K562 (cell line): Measurements from ENCODE around the gene NAV2. TPM values are rescaled to one million over a fixed set of nuclear protein-coding genes. Genes with fewer than 3 reads are reported as not detected.

Experiments used
- ARID2 ChIP-seq: fragments of 450-650 bp; IDR thresholded peaks from 2 replicates; pipeline ENCODE4 v1.6.1; 2017; ENCODE audit warnings: antibody characterized with exemption, mild to moderate bottlenecking
- ATF6 ChIP-seq: sonication (generic); formaldehyde crosslinking; IDR thresholded peaks from 2 replicates; pipeline ENCODE4 v1.4.0; 2020; ENCODE audit warnings: mild to moderate bottlenecking, missing genetic modification reagents
- CREB1 ChIP-seq, 2 experiments: sonication (generic) in 1 of 2; formaldehyde crosslinking in 1 of 2; IDR thresholded peaks; 2 replicates each; pipeline versions ENCODE4 v1.6.1 to v1.8.0; 2012 to 2022; ENCODE audit warnings: inconsistent platforms in 1 of 2, mild to moderate bottlenecking in 1 of 2, missing genetic modification reagents in 1 of 2, moderate library complexity in 1 of 2
- CTCF ChIP-seq, 3 experiments: IDR thresholded peaks in 2 of 3; conservative IDR thresholded peaks in 1 of 3; 2 replicates each; pipeline ENCODE4 v1.5.1; 2011 to 2012; ENCODE audit warnings: low read length in 3 of 3, mild to moderate bottlenecking in 3 of 3, control low read depth in 2 of 3, improper control_type of control experiment in 1 of 3, inconsistent platforms in 1 of 3, low read depth in 1 of 3, mixed read lengths in 1 of 3, moderate library complexity in 1 of 3; ENCODE audit not compliant: insufficient read depth in 2 of 3
- ELK1 ChIP-seq: sonication (generic); formaldehyde crosslinking; IDR thresholded peaks from 2 replicates; pipeline ENCODE4 v1.8.1; 2022; ENCODE audit warnings: missing genetic modification reagents
- FOXJ2 ChIP-seq: fragments of 200-800 bp; sonication (Bioruptor generic); IDR thresholded peaks from 2 replicates; pipeline ENCODE4 v1.6.1; 2016; ENCODE audit warnings: missing genetic modification characterization, missing compliant biosample characterization
- L3MBTL2 ChIP-seq: fragments of 450-650 bp; IDR thresholded peaks from 2 replicates; pipeline ENCODE4 v1.6.1; 2016; ENCODE audit warnings: mild to moderate bottlenecking, moderate library complexity
- MIER1 ChIP-seq: fragments of 450-650 bp; IDR thresholded peaks from 2 replicates; pipeline ENCODE4 v1.6.1; 2016; ENCODE audit warnings: antibody characterized with exemption, mild to moderate bottlenecking, low read depth
- SFPQ ChIP-seq: fragments of 200-400 bp; formaldehyde crosslinking; IDR thresholded peaks from 2 replicates; pipeline ENCODE4 v1.6.1; 2017; ENCODE audit warnings: mild to moderate bottlenecking, low read depth, low read length, moderate library complexity
- STAG1 ChIP-seq: sonication (generic); formaldehyde crosslinking; IDR thresholded peaks from 2 replicates; pipeline ENCODE4 v1.5.0; 2020; ENCODE audit warnings: missing genetic modification reagents, borderline replicate concordance
- TCF7L2 ChIP-seq: fragments of 150-350 bp; IDR thresholded peaks from 2 replicates; pipeline ENCODE4 v1.6.1; 2016; ENCODE audit warnings: low read depth, mild to moderate bottlenecking, low read length, moderate library complexity
- THRA ChIP-seq: fragments of 450-650 bp; IDR thresholded peaks from 2 replicates; pipeline ENCODE4 v1.6.1; 2017; ENCODE audit warnings: mild to moderate bottlenecking, moderate library complexity
- XRCC3 ChIP-seq: fragments of 450-650 bp; IDR thresholded peaks from 2 replicates; pipeline ENCODE4 v1.6.1; 2017; ENCODE audit warnings: mild to moderate bottlenecking, moderate library complexity
- ZFP91 ChIP-seq: sonication (generic); formaldehyde crosslinking; IDR thresholded peaks from 2 replicates; pipeline ENCODE4 v1.8.0; 2022; ENCODE audit warnings: mild to moderate bottlenecking, missing genetic modification reagents
- ZNF584 ChIP-seq: fragments of 200-800 bp; sonication (Bioruptor generic); IDR thresholded peaks from 2 replicates; pipeline ENCODE4 v1.6.1; 2016; ENCODE audit warnings: low read depth, mild to moderate bottlenecking, missing genetic modification characterization, missing compliant biosample characterization
- polyA plus RNA-seq, 8 experiments: library from polyadenylated mRNA; depleted of rRNA in 4 of 8; stranded (reverse) in 5 of 8; unstranded in 3 of 8; fragments of >200 nt; fragmentation: Nextera tagmentation in 2 of 8; fragmentation: Illumina TruSeq in 1 of 8; extraction: Ambion mirVana in 2 of 8; extraction: Trizol in 1 of 8; gene quantifications; 2 replicates each; pipeline versions ENCODE4 v1.2.1 to v1.2.3, GENCODE V29; 2011 to 2014; ENCODE audit warnings: inconsistent platforms in 1 of 8, missing spikeins in 1 of 8
- total RNA-seq, 7 experiments: library from RNA; depleted of rRNA in 6 of 7; stranded (reverse); fragments of >200 nt in 6 of 7; fragmentation: Illumina TruSeq in 2 of 7; extraction: Trizol in 2 of 7; gene quantifications; 2 replicates each; pipeline versions ENCODE4 v1.2.1 to v1.2.3, GENCODE V29; 2011 to 2021; ENCODE audit warnings: low replicate concordance in 1 of 7

The NAV2 gene
- total and polyA plus RNA-seq, 9 of the 15 experiments (the other 6 are each of a cell fraction or from before 2014, with no cell fraction given), result 0.03 to 0.35 (median 0.05) TPM

GRCh38 chr11:20131788-20132666, 419.4 kb downstream of the NAV2 start (continued):
- no peak for TF ChIP-seq ZFP91
- TF ChIP-seq L3MBTL2, result no peak
- no peak for TF ChIP-seq CREB1 (IDR thresholded peaks at IDR 0.05)
- no peak for TF ChIP-seq CREB1 (CRISPR knock-in tag; IDR thresholded peaks at IDR 0.05)
- TF ChIP-seq ATF6, result no peak
- TF ChIP-seq ARID2, result peak; percentile 48; the same call in 1 of the 2 replicates
- no peak for TF ChIP-seq SFPQ
- TF ChIP-seq TCF7L2, result no peak
- TF ChIP-seq FOXJ2 (tag), result no peak
- TF ChIP-seq XRCC3, result no peak
- TF ChIP-seq CTCF (IDR thresholded peaks at IDR 0.05 in 2 of 3, conservative IDR thresholded peaks at IDR 0.05 in 1 of 3; ENCODE audit: insufficient read depth in 2 of 3, low read depth in 1 of 3, low read length in 3 of 3), result peak; percentile 87 to 93 (median 88)
- no peak for TF ChIP-seq ZNF584 (CRISPR knock-in tag)
- TF ChIP-seq STAG1 (CRISPR knock-in tag), result peak; percentile 98
- TF ChIP-seq MIER1, result no peak
- no peak for TF ChIP-seq ELK1 (CRISPR knock-in tag)
- no peak for TF ChIP-seq THRA
